Amygdala (tissue), 56 donors: ENCODE data around the gene GOSR2.
A peak's percentile ranks its signal among the peaks of the same experiment; 100 is the strongest.
"Not testable (repeated sequence)": the region's sequence is repeated elsewhere in the genome, so short reads cannot be mapped to it uniquely, and the experiment has no call there.

Source experiments
- DNase-seq, 56 donors: peaks; one replicate each; lab custom pipeline; 2025; lab: John Stamatoyannopoulos, UW

Gene GOSR2

GRCh38 chr17:46928467-46929261 is 5.7 kb downstream of the GOSR2 start:
- no peak for DNase-seq

GRCh38 chr17:46929413-46929812 is 6.5 kb downstream of the GOSR2 start:
- no peak for DNase-seq

- no peak for DNase-seq
These were observed 7.1 kb downstream of the GOSR2 start for GRCh38 chr17:46930051-46930450.

- no peak for DNase-seq
These were observed 8.6 kb downstream of the GOSR2 start for GRCh38 chr17:46931596-46931995.

GRCh38 chr17:46935658-46936266 is 12.8 kb downstream of the GOSR2 start:
- DNase-seq: no peak

- DNase-seq: peak in 47 of 56 donors; percentile 10 to 82 (median 52)
These were observed 17.9 kb downstream of the GOSR2 start for GRCh38 chr17:46940692-46941404.

GRCh38 chr17:46942441-46943217 is 19.7 kb downstream of the GOSR2 start:
- peak in 42 of 56 donors; percentile 4 to 80 (median 38) for DNase-seq

- DNase-seq: no peak
These were observed 20.2 kb downstream of the GOSR2 start for GRCh38 chr17:46943218-46943500.

GRCh38 chr17:46943501-46944393 is 20.8 kb downstream of the GOSR2 start:
- DNase-seq: peak in 28 of 56 donors; percentile 11 to 53 (median 33)

- DNase-seq: no peak
These were observed 22.0 kb downstream of the GOSR2 start for GRCh38 chr17:46944931-46945330.

GRCh38 chr17:46947216-46947615 is 24.3 kb downstream of the GOSR2 start:
- no peak for DNase-seq

GRCh38 chr17:46948544-46948943 is 25.6 kb downstream of the GOSR2 start:
- DNase-seq: no peak

- peak in 1 of 56 donors; percentile 5 for DNase-seq
These were observed 26.6 kb downstream of the GOSR2 start for GRCh38 chr17:46949291-46950174.

- no peak for DNase-seq
These were observed 27.5 kb downstream of the GOSR2 start for GRCh38 chr17:46950342-46950996.

GRCh38 chr17:46950997-46951621 is 28.1 kb downstream of the GOSR2 start:
- peak in 28 of 56 donors; percentile 8 to 81 (median 38) for DNase-seq

- no peak for DNase-seq
These were observed 28.7 kb downstream of the GOSR2 start for GRCh38 chr17:46951706-46952105.

- DNase-seq: no peak
These were observed 29.2 kb downstream of the GOSR2 start for GRCh38 chr17:46952115-46952514.

- not testable (repeated sequence) for DNase-seq
These were observed 30.2 kb downstream of the GOSR2 start for GRCh38 chr17:46953191-46953590.
